Measurements from ENCODE around the gene FLT3.

DNA sequence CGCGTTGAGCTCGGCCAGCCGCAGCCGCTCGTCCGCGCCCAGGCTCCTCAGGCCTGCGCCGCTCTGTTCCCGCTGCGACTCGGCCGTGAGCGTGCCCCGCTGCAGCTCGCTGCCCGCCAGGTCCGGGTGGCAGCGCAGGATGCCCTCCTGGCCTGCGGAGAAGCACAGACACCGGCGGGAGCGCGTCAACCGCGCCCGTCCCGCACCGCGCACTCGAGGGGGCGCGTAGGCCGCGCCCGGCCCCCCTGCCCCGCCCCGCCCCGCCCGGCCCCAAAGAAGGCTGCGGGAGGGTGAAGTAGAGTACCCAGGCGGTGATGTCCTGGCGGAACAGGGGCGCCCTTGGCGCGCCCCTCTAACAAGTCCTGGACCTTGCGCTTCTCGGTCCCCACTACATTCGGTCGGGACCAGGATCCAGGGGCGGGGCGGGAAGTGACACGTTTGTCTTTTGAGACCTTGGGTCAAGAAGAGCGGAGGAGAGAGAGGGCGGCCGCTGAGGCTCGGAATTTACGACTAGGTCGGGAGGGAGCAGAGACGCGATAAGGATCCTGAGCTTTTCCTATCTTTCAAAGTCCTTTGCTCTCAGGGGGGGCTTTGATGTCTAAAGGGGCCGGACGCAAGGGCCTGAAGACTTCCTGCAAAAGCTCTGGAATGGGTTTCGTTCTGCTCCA, 121.9 kb downstream of the FLT3 start:
- TF ChIP-seq, protein P1, sequence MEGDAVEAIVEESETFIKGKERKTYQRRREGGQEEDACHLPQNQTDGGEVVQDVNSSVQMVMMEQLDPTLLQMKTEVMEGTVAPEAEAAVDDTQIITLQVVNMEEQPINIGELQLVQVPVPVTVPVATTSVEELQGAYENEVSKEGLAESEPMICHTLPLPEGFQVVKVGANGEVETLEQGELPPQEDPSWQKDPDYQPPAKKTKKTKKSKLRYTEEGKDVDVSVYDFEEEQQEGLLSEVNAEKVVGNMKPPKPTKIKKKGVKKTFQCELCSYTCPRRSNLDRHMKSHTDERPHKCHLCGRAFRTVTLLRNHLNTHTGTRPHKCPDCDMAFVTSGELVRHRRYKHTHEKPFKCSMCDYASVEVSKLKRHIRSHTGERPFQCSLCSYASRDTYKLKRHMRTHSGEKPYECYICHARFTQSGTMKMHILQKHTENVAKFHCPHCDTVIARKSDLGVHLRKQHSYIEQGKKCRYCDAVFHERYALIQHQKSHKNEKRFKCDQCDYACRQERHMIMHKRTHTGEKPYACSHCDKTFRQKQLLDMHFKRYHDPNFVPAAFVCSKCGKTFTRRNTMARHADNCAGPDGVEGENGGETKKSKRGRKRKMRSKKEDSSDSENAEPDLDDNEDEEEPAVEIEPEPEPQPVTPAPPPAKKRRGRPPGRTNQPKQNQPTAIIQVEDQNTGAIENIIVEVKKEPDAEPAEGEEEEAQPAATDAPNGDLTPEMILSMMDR (IDR thresholded peaks at IDR 0.05; ENCODE audit: low read depth, low read length): no peak
- TF ChIP-seq EZH2phosphoT487 (IDR thresholded peaks at IDR 0.05; ENCODE audit: low read depth): no peak

All from OCI-LY3 (cell line).